HCT116 (cell line): Measurements from ENCODE around the gene TEKT5.
"Not testable (repeated sequence)": the region's sequence is repeated elsewhere in the genome, so short reads cannot be mapped to it uniquely, and the experiment has no call there.

Experiments used
- SIN3A ChIP-seq: IDR thresholded peaks from 2 replicates; pipeline ENCODE4 v1.6.1; 2012; ENCODE audit warnings: low read depth
- YY1 ChIP-seq: IDR thresholded peaks from 2 replicates; pipeline ENCODE4 v1.6.1; 2011; ENCODE audit warnings: low read length, low read depth, moderate library complexity, mild to moderate bottlenecking; ENCODE audit not compliant: insufficient replicate concordance; ENCODE audit errors: extremely low read depth
- TF ChIP-seq, protein P1 (sequence below), 3 experiments: fragments of 200-600 bp in 1 of 3; sonication (generic) in 1 of 3; IDR thresholded peaks in 2 of 3; conservative IDR thresholded peaks in 1 of 3; 2 replicates each; pipeline ENCODE4 v1.5.1; 2012 to 2017; ENCODE audit warnings: low read depth in 2 of 3, low read length in 2 of 3, antibody characterized with exemption in 1 of 3, borderline replicate concordance in 1 of 3, control low read depth in 1 of 3, mild to moderate bottlenecking in 1 of 3, mixed read lengths in 1 of 3, mixed run types in 1 of 3, moderate library complexity in 1 of 3; ENCODE audit not compliant: insufficient read depth in 1 of 3

DNA sequence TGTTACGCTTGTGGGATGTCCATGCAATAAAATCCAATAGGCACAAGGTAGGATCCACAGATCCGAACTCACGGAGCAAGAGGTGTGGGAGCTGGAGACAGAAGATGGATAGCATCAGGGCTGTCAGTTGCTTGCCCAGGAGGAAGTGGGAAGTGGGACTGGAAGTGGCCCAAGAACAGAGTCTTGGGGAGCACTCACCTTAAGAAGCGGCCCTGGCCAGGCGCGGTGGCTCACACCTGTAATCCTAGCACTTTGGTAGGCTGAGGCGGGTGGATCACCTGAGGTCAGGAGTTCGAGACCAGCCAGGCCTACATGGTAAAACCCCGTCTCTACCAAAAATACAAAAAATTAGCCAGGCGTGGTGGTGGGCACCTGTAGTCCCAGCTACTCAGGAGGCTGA, 46.5 kb upstream of the TEKT5 start:
- TF ChIP-seq, protein P1, sequence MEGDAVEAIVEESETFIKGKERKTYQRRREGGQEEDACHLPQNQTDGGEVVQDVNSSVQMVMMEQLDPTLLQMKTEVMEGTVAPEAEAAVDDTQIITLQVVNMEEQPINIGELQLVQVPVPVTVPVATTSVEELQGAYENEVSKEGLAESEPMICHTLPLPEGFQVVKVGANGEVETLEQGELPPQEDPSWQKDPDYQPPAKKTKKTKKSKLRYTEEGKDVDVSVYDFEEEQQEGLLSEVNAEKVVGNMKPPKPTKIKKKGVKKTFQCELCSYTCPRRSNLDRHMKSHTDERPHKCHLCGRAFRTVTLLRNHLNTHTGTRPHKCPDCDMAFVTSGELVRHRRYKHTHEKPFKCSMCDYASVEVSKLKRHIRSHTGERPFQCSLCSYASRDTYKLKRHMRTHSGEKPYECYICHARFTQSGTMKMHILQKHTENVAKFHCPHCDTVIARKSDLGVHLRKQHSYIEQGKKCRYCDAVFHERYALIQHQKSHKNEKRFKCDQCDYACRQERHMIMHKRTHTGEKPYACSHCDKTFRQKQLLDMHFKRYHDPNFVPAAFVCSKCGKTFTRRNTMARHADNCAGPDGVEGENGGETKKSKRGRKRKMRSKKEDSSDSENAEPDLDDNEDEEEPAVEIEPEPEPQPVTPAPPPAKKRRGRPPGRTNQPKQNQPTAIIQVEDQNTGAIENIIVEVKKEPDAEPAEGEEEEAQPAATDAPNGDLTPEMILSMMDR (IDR thresholded peaks at IDR 0.05 in 2 of 3, conservative IDR thresholded peaks at IDR 0.05 in 1 of 3; ENCODE audit: borderline replicate concordance in 1 of 3, insufficient read depth in 1 of 3, low read depth in 2 of 3, low read length in 2 of 3) = not testable (repeated sequence)
- not testable (repeated sequence) for TF ChIP-seq YY1, SIN3A
